NOMO-1 (cell line): Measurements from ENCODE around the gene MICAL3.

Experiments
- DNase-seq, 2 experiments: peaks; one replicate each; lab custom pipeline; 2025; ENCODE audit not compliant: unreplicated experiment in 2 of 2; lab: John Stamatoyannopoulos, UW

MICAL3 gene

DNA sequence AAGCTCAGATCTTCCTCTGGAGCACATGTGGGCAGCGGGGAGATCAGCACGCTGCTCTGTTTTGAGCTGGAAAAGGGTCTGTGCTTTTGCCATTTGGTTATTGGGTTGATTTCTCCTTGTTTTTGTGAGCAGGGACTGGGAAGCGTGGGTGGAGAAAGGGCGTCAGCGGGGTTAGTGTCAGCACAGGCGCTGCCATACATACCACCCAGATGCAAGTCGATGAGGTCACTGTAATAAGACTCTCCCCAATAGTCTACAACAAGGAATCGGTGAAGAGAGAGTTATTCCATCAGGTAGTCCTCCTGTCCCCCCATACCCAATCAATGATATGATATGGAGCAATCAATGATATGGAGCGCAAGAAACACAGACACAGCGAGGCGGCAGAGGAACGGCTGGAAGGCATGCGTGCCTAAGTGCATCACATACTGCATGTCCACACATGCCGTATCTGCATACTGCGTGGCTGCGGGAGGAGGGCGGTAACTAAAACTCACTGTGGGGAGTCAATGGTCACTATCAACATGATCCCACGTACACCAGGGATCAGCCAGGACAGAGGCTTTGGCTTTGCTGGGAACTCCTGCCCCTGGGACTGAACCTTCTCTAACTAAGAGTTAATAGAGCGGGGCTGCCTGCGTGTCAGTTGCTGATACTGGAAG is 220.6 kb downstream of the MICAL3 start:
- no peak for DNase-seq

DNA sequence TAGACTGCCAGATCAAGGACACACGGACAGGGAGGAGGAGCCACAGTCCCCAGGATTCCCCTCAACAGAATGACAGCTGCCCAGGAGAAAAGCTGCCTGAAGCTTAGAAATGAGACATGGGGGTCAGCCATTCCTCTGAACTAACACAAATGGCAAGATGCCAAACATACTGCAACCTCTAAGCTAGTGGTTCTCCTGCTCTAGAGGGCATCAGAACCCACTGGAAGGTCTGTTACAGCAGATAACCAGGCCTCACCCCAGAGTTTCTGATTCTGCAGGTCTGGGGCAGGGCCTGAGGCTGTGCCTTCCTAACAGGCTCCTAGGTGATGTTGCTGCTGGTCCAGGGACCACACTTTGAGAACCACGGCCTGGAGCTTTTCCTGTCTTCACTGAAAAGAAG is 221.5 kb downstream of the MICAL3 start:
- DNase-seq, result no peak

DNA sequence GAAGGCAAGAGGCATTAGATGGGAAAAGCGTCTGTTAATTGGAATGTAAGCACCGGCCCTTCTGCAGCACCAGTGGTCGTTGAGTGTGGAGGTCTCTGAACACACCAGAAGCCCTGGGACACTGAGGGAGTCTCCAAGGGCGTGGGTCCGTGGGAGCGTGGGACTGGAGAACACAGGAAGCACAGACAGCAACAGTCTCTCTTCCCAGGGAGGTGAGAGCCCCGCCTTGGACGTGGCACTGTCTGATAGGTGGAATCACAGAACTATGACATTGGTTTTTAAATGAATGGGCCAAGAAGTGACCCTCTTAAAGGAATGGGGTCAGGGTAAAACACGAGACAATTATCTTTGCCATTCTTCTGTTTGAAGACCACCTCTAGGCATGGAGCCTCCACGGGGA is 221.9 kb downstream of the MICAL3 start:
- no peak for DNase-seq

DNA sequence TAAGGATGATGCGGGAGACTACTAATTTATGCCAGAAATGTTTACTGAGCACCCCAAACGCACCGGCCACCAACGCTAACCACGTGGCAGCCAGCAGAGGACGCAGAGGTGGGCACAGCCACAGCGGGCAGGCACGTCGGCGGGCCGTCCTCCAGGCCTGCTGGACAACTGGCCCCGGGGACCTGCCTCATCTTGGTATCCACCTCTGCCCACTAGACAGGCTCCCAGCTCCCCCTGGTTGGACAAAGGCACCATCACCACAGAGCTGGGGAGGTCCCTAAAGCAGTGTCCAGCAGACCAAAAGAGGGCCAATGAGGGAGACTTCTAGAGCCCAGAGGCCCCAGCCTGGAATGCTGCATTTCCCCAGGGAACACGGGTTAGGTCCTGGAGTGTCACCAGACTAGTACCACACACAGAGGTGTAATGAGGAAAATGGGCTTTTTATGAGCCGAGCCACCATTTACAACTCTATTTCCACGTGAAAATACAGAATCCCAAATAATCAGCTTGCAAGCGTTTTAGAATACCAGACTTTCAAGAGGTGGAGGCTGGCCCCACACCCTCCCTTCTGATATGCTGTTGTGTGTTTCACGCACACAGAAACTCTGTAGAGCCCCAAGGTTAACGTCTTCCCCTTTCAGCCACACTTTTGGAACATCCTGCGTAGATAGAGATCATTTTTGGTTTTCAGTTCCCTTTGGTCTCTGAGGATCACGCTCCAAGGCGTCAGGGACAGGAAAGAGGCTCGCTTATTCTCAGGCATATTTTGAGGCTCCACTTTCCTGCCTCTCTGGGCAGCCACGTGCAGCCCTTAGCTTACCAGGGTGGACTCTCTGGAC is 226.4 kb downstream of the MICAL3 start:
- DNase-seq, result peak; percentile 83 to 86

DNA sequence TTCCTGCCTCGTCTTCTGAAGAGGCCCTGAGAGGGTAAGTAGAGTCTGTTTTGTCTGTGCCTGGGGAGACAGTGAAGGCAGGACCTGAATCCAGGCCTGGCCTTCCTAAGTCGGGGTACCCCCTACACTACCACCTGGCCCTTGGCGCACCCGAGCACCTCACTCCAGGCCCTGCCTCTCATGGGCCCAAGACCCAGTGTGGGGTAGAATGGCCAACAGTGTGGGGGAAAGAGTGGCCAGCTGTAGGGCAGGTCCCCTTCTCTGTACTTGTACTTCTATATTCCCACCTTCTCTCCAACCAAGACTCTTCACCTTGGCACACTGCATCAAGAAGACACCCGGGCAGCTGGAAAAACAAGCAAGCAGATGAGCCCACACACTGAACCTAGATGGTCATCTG is 227.7 kb downstream of the MICAL3 start:
- DNase-seq, result no peak

DNA sequence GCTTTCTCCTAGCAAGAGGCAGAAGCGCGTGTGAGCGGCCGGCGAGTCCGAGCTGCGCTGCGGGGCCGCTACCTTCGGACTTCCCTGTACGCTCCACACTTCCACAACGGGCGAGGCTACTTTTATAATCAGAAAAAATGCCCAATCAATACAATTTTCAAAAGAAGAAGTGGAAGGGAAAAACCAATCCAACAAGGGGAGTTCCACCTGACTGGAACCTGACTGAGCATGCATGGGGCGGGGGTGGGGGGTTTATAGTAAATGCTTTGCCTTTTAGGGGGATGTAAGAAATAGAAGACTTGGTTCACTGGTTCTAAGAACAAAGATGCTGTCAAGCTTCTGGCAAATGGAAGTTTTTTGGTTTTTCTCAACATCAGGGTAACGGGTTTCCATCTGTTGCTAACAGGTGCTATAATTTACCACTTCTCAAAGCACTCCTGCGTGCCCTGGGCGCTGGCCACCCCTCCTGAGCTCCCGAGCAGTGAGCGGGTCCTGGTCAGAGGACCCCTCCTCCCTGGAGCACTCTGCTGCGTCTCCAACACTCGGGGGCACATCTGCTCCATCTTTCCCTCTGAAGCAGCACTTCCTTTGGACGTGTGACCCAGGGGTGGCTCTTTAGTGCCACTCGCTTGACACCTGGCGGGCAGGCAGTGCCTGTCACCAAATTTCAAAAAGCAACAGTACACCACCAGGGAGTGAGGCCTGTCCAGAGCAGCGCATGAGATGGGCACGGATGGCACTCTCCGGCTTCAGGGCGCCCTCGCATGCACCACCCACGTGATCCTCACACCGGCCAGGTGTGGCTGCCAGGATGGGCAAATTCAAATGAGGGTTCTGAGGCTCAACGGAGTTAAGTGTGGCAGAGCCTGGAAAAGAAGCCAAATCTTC is 228.5 kb downstream of the MICAL3 start:
- no peak for DNase-seq

DNA sequence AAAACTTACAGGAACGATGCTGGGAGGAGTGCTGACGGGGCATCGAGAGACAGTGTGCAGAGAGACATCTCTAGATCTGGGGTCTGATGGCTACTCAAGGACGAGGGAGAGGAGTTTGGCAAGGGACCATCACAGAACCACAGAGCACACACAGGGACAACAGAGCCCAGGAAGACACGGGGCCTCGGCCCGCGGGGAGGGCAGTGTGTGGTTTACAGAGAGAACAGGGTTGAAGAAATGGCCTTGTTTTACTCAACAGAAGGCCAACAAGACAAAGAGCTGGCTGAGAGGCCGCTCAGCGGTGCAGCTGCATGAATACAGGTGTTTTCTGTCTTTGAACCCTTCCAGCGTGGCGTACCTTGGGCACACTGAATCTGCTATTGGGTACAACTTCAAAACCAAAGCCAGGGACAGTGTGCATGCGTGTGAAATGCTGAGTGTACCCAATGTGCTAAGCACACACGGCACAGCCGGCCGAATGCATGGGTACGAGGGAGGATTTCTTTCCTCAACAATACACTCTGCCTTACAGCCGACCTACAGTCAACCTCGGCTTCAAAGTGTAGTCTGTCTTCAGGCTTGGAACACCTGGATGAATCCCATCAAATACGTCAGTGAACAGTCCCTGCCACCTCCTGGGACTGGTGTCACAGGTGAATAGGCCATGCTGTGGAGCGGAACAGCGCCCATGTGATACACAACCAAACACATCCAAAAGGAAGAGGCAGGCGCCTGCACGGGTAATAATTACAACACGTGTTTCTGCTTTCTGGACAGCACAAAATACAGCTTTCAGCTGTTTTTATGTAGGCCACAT is 229.4 kb downstream of the MICAL3 start:
- no peak for DNase-seq

DNA sequence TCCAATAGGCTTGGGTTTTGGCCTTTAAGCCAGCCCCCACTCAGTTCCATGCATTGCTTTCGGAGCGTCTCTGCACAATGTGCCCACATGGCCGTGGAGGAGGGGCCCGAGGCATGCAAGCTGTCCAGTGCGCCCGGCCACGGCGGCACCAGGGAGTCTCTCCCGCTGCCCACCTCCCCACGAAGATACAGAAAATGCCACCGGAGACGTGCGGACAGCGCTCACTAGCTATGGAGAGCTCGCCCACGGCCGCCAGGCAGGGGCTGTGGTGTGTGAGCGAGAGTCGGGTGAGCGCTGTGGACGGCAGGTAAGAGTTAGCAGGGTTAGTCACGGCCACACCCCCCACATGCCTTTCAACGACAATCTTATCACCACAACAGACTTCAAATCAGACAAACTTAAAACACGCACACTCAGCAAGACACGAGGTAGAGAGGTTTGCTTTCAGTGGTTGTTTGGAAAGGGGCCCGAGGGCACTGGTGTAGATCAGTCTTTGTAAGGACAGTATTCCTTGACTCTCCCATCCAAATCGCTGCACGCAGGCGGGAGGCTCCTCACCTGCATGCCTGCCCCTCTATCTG is 231.4 kb downstream of the MICAL3 start:
- no peak for DNase-seq

DNA sequence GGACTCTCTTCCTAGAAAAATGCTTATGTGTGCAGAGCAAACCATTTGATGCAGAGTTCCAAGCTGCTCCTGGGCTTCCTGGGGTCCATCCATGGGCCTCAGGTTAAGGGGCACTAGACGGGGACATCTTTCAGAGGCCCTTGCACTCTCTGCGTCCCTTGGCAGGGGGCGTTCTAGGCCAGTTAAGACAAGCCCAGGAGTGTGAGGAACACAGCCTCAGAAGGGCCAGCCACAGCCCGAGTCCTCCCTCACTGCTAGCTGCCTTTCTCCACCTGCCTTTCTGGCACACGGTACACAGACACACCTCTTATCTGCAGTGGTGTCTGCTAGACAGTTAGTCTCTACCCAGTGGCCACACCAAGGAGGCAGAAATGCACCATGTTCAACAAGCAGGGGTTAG is 232.1 kb downstream of the MICAL3 start:
- DNase-seq, result no peak

DNA sequence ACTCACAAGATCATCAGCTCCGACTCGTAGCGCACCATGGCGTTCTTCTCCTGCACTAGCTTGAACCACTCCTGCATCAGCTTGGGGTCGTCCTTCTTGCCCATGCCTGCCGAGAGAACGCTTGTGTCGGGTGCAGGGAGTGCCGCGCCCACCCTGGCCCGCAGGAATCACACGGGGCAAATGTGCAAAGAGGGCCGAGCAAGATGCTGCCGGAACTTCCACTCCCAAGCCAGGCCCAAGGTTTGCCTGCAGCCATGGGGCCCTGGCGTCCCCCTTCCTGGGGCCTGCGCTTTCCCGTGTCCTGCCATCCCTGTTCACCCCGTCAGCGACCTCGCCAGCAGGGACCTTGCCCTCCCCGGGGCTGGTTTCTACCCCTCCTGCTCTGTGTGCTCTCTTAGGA is 233.2 kb downstream of the MICAL3 start:
- no peak for DNase-seq

DNA sequence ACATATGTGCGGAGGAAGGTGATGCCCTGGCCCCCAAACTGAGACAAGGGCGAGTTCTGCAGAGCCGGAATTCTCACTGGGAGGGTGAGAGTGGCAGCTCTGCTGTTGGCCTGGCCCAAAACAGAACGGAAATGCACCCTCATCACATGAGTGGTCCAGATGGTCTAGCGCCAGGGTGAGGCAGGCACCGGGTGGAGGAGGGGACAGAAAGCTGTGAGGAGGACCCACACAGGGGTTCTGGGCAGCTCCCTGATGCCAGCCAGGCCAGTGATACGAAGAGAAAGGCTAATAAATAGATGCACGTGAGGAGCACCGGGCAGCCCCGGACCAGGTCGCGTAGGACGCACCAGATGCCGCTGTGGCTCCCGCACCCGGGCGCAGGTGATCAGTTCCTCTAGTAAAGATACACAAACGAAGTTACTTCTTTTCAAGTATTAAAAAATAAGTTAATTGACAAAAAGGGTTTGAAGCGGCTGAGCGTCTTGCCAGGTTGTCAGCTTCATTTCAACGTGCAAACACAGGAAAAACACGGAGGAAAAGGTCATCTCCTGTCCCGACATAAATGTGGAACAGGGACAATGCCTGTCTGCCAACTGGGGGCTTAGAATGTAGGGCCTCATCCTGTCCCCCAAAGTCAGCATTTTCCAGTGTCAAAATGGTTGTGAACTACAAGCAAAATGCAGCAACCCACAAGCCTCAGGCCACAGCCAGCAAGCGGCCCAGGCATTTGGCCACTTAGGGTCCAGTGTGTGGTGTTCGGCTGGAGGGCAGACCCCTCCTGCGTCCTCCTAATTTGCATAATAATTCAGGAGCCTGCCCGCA is 234.8 kb downstream of the MICAL3 start:
- DNase-seq, result no peak

DNA sequence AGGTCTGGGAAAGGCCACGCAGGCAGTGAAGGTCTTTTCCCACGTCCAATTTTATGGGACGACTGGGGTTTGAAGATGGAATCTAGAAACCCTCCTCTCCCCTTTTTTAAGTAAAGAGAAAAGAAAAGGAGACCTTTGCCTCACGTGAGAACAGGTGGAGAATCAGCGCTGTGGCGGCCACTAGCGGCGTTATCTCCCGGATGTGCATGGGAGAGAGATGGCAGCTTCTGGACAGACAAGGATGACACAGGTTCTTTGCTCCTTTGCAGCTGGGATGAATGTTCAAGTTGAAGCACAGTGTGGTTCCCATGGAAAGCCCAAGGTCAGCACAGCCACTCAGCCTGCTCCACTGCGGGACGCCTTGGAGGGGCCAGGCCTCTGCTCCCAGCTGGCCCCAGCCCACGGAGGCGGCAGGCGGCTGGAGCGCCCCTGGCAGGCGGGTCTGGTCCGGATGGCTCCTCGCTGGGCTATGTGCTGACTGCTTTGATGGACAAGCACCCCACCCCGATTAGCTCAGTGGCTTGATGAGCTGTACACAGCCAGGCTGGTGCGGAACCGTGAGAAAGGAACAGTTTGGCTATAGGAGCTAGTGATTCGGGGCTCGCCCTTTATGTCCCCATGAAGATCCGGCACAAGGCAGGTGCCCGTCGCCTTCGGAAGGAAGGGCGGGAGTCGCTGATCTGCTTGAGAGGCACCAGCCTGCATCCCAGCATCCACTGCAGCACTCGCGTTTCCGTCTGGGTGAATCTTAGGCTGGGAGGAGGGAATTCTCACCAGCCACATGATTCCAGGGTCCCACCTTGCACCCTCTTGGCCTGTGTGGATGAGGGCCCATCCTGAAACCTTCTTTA is 235.6 kb downstream of the MICAL3 start:
- no peak for DNase-seq

DNA sequence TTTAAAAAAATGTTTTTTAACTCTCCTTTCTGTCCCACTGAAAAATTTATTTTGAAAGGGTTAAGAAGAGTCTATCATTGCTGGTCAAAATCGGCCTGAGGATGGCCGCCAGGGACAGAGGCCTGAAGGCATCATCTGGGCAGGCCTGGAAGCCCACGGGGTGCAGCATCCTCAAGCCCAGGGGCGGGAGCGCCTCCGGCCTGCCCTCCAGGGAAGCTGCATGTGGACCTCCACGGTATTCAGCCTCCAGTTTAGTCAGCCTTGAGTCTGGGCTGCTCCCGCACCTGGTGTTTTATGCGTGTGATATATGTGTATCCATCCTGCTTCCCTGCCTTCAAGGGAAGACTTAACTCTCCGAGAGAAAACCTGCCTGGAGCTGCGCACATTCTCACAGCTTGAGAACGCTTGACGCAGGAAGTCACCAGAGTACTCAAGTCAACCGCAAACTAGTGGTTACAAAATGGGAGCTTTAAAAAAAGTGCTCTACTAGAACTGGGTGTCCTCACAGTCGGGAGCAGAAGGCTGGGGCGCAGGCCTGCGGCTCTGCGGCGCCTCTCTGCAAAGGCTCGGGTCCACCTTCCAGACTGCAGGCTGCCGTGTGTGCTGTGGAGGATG is 236.5 kb downstream of the MICAL3 start:
- DNase-seq, result peak in 1 of 2 experiments; percentile 28

DNA sequence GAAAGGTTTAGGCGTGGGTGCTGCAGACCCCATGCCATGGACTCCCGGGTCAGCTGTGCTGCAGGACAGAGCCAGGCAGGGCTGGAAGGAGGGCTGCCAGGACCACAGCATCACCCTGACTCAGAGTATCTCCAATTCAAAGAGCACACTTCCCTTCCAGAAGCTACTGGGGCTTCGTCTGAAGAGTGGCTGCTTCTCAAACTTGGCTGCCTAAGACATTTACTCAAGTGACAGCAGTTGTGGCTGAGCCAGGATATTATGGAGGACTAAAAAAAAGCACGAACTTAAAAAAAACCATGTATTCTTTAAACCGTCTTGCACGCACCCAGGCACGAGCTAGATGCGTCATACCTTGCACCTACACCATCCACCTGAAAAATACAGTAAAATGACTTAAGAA is 237.1 kb downstream of the MICAL3 start:
- no peak for DNase-seq

DNA sequence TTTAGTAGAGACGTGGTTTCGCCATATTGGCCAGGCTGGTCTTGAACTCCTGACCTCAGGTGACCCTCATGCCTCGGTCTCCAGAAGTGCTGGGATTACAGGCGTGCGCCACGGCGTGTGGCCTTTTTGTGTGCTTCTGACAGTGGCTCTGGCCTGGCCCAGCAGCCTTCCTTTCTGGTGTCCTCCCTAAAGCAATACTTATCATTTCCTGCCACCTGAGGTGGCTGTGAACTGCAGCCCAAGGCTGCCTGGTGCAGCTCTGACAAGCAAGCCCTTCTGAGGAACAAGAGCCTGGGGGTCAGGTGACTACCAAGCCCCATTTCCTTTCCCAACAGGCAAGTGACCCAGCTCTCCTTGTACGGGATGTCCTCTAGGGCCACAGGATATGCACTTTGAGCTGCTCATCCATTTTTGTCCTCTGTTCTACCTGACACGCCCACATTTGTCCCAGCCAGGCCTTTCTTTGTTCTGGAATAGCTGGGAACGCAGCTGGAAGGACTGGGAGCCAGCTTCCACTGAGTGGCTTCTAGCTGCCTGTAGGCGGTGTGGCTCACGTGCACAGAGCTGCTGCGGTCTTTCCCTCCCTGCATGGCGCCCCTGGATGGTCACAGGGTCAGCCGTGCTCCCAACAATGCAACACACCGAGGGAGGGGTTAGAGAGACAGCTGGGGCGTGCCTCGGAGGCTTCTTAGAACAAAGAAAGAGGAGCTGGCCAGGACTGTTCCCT is 237.8 kb downstream of the MICAL3 start:
- DNase-seq, result no peak

DNA sequence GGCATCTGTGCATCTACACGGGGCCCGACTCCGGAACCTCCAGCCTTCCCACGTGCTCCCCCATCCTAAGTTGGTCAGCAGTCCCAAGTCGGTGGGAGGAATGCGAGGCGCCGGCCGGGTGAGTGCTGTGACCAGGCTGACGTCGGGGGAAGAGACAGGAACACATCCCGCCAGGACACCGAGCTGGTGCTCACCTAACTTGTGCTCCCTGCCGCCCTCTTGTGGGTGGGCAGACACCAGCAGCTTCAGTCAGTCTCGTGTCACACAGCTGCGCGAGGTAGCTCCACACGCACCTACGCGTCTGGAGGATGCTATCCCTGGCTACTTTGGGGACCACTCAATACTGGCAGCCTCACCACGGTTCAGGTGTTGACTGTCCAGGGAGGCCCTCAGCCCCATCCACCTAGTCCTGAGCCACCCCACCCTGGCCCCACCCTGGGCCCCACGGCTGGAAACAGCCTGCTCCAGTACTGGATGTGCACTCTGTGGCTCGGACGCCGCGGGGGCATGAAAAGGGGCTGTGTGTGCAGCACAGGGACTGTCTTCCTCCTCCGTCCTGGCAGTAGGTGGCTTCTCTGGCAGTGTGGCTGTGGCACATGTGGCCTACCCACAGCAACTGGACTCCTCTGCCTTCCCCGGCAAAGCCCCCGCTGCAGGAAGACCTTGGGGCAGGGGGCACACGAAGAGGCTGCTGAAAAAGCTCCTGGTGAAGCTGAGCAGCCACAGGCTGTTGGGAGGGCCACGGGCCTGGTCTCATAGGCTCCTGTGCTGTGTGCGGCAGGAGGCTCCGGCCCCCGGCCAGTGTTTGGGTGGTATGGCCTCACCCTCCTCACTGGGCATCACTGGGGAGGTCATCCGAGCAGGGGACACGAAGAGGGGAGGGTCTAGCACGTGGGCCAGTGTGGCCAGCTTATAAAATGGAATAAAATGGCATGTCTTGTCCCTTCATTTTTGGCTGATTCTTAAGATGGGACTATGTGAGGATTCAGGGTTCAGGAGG is 238.9 kb downstream of the MICAL3 start:
- DNase-seq, result peak; percentile 54 to 60
